ENCODE measurements around the gene NECTIN4. TPM values are rescaled to one million over a fixed set of nuclear protein-coding genes. Genes with fewer than 3 reads are reported as not detected.

Gene NECTIN4
- total RNA-seq, 1 donor from 2014 or later: 13.6 TPM

GRCh38 chr1:161083748-161084596 is 5.4 kb downstream of the NECTIN4 start:
- TF ChIP-seq CTCF (IDR thresholded peaks at IDR 0.05; ENCODE audit: insufficient read depth, low read length, poor library complexity, severe bottlenecking): no peak
- H3K4me3 ChIP-seq (ENCODE audit: low read depth, low read length): no peak overlapping the region
- no peaks in the 10 kb centered on the region for H3K36me3 ChIP-seq (ENCODE audit: control insufficient read depth, insufficient read depth, low read length)
- no peak for DNase-seq (ENCODE audit: low read depth)
- H3K27me3 ChIP-seq (ENCODE audit: control insufficient read depth, insufficient read depth, low read length): peaks cover 4% of the 10 kb centered on the region

GRCh38 chr1:161082996-161083747 is 6.2 kb downstream of the NECTIN4 start:
- TF ChIP-seq CTCF (IDR thresholded peaks at IDR 0.05; ENCODE audit: insufficient read depth, low read length, poor library complexity, severe bottlenecking): no peak
- H3K36me3 ChIP-seq (ENCODE audit: control insufficient read depth, insufficient read depth, low read length): no peaks in the 10 kb centered on the region
- DNase-seq (ENCODE audit: low read depth): peak; percentile 85
- H3K4me3 ChIP-seq (ENCODE audit: low read depth, low read length): no peak overlapping the region
- H3K27me3 ChIP-seq (ENCODE audit: control insufficient read depth, insufficient read depth, low read length): peaks cover 4% of the 10 kb centered on the region

GRCh38 chr1:161082483-161082882 is 6.9 kb downstream of the NECTIN4 start:
- no peak for TF ChIP-seq CTCF (IDR thresholded peaks at IDR 0.05; ENCODE audit: insufficient read depth, low read length, poor library complexity, severe bottlenecking)
- Histone ChIP-seq H3K4me3 (ENCODE audit: low read depth, low read length) (no peak overlapping the region), H3K36me3 (ENCODE audit: control insufficient read depth, insufficient read depth, low read length) (no peaks in the 10 kb centered on the region), H3K27me3 (ENCODE audit: control insufficient read depth, insufficient read depth, low read length) (peaks cover 4% of the 10 kb centered on the region)
- DNase-seq (ENCODE audit: low read depth): no peak

- no peak for DNase-seq (ENCODE audit: low read depth)
- H3K27me3 ChIP-seq (ENCODE audit: control insufficient read depth, insufficient read depth, low read length): peaks cover 4% of the 10 kb centered on the region
- H3K36me3 ChIP-seq (ENCODE audit: control insufficient read depth, insufficient read depth, low read length): no peaks in the 10 kb centered on the region
- TF ChIP-seq CTCF (IDR thresholded peaks at IDR 0.05; ENCODE audit: insufficient read depth, low read length, poor library complexity, severe bottlenecking): no peak
- no peak overlapping the region for H3K4me3 ChIP-seq (ENCODE audit: low read depth, low read length)
Observed at GRCh38 chr1:161081519-161081918, 7.8 kb downstream of the NECTIN4 start.

GRCh38 chr1:161080441-161081405 is 8.6 kb downstream of the NECTIN4 start:
- Histone ChIP-seq H3K36me3 (ENCODE audit: control insufficient read depth, insufficient read depth, low read length) (no peaks in the 10 kb centered on the region), H3K27me3 (ENCODE audit: control insufficient read depth, insufficient read depth, low read length) (peaks cover 4% of the 10 kb centered on the region), H3K4me3 (ENCODE audit: low read depth, low read length) (no peak overlapping the region)
- no peak for DNase-seq (ENCODE audit: low read depth)
- TF ChIP-seq CTCF (IDR thresholded peaks at IDR 0.05; ENCODE audit: insufficient read depth, low read length, poor library complexity, severe bottlenecking): no peak

All from kidney epithelial cell (primary cell).